DMS53 treated with DMSO at 0.1 percent for 48 hours (cell line): ENCODE results near the gene CCDC7.
"Not testable (repeated sequence)": the region's sequence is repeated elsewhere in the genome, so short reads cannot be mapped to it uniquely, and the experiment has no call there.

Experiments
- DNase-seq: peaks from one replicate; lab custom pipeline; 2025; ENCODE audit not compliant: unreplicated experiment; lab: John Stamatoyannopoulos, UW

The CCDC7 gene

DNA sequence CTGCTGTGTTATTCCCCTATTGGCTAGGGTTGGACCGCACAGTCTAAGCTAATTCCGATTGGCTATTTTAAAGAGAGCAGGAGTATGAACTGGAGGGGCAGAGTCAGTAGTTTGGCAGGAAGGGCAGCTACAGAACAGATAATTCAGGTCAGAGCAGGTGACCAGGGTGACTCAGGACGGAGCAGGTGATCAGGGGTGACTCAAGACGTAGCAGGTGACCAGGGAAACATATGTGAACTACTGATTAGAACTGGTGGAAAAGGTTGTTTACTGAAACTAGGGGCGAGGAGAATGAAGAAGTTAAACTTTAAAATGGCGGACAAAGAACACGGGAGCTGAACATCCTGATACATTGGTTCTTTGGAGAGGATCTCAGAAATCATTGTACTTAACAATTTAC, 102.3 kb downstream of the CCDC7 start:
- no peak for DNase-seq

DNA sequence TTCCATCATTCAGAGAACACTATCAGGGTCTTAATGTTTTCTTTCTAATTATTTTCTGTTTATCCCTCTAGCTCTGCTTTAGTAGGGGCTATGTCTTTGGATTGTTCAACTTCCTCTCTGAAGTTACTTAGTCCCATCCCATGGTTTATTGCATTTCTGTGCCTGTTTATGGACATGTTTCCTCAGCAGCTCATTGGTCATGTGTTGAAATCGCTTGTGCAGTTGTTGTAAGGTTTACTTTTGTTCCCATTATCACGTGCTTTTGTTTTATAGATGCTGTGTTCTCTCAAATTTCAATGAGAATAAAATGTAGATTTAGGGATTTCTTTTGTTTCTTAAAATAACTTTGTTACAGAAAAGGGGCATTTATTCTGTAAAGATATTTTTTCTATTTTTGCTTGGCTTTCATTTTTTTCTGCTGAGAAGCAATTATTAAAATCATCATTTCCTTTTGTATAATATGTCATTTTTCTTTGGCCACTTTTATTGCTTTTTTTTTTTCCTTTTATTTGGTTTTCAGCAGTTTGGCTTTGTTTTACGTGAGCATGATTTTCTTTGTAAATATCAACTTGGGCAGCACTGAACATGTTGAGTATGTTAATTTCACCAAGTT, 110.9 kb downstream of the CCDC7 start:
- no peak for DNase-seq

DNA sequence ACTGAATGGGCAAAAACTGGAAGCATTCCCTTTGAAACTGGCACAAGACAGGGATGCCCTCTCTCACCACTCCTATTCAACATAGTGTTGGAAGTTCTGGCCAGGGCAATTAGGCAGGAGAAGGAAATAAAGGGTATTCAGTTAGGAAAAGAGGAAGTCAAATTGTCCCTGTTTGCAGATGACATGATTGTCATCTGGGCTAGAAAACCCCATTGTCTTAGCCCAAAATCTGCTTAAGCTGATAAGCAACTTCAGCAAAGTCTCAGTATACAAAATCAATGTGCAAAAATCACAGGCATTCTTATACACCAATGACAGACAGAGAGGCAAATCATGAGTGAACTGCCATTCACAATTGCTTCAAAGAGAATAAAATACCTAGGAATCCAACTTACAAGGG, 116.8 kb downstream of the CCDC7 start:
- not testable (repeated sequence) for DNase-seq

GRCh38 chr10:32577448-32577847, 131.5 kb downstream of the CCDC7 start:
- no peak for DNase-seq

DNA sequence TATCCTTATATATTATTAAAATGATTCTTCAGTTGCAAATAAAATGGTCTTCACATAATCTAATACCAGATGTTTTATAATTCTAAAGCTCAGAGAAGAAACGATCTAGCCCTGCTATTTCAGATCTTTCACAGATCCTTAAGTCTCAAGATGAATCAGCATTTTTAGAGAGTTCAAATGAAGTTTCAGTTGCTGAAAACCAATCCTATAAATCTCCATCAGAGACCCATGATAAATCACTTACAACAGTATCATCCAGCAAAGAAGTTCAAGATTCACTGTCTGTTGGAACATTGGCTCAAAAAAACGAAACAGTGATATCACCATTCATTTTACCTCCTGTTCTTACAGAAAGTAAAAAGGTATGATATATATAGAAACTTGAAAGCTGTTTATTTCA, 137.0 kb downstream of the CCDC7 start:
- DNase-seq = no peak

DNA sequence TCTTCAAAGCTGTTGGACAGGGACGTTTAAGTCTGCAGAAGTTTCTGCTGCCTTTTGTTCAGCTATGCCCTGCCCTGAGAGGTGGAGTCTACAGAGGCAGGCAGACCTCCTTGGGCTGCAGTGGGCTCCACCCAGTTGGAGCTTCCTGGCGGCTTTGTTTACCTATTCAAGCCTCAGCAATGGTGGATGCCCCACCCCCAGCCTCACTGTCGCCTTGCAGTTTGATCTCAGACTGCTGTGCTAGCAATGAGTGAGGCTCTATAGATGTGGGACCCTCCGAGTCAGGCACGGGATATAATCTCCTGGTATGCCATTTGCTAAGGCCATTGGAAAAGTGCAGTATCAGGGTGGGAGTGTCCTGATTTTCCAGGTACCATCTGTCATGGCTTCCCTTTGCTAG, 152.1 kb downstream of the CCDC7 start:
- DNase-seq = not testable (repeated sequence)

DNA sequence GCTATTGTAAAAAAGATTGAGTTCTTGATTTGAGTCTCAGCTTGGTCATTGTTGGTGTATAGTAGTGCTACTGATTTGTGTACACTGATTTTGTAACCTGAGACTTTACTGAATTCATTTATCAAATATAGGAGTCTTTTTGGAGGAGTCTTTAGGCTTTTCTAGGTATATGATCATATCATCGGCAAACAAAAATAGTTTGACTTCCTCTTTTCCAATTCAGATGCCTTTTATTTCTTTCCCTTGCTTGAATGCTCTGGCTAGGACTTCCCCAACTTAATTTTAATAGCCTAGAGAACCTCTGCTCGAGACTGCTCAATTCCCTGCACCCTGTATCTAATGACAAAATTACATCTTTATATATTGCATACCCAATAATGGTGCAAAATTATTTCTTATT, 154.4 kb downstream of the CCDC7 start:
- DNase-seq = no peak

DNA sequence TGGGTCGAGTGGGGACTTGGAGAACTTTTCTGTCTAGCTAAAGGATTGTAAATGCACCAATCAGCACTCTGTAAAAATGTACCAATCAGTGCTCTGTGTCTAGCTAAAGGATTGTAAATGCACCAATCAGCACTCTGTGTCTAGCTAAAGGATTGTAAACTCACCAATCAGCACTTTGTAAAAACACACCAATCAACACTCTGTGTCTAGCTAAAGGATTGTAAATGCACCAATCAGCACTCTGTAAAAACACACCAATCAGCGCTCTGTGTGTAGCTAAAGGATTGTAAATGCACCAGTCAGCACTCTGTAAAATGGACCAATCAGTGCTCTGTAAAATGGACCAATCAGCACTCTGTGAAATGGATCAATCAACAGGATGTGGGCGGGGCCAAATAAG, 155.6 kb downstream of the CCDC7 start:
- not testable (repeated sequence) for DNase-seq

- no peak for DNase-seq
These were observed 159.8 kb downstream of the CCDC7 start for GRCh38 chr10:32605787-32606186.

GRCh38 chr10:32610543-32610942, 164.6 kb downstream of the CCDC7 start:
- not testable (repeated sequence) for DNase-seq

GRCh38 chr10:32616438-32616837, 170.5 kb downstream of the CCDC7 start:
- no peak for DNase-seq

- DNase-seq = no peak
These were observed 172.5 kb downstream of the CCDC7 start for GRCh38 chr10:32618482-32618881.

GRCh38 chr10:32621969-32622368, 176.0 kb downstream of the CCDC7 start:
- no peak for DNase-seq

GRCh38 chr10:32622409-32622808, 176.5 kb downstream of the CCDC7 start:
- DNase-seq = no peak

DNA sequence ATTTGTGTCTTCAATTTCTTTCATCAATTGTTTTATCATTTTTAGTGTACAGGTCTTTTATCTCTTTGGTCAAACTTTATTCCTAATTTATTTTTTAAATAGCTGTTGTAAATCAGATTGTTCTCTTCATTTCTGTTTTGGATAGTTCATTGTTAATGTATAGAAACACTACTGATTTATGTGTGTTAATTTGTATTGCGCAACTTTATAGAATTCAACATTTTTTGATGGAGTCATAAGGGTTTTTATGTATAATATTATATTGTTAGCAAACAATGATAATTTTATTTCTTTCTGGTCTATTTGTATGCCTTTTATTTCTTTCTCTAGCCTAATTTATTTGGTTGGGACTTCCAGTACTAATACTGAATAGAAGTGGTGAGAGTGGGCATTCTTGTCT, 181.2 kb downstream of the CCDC7 start:
- no peak for DNase-seq

DNA sequence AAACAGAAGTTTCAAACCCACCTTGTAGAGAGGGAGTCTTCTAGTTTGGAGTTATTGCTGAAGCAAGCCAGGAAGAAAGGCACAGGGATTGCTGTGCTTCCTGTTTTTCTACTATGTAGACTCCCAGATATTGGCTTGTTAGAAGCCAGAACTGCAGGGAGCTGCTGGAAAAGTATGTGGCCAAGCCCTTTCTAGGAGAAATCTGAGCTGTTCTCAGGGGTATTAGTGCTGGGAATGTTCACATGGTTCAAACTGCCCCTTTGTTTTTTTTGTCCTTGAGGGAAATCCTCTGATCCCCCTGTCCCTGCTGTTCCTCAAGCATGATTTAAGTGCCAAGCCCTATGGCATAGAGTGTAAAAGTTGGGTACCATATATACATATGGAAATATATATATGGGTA, 184.0 kb downstream of the CCDC7 start:
- DNase-seq = no peak

- no peak for DNase-seq
These were observed 200.6 kb downstream of the CCDC7 start for GRCh38 chr10:32646535-32646934.

DNA sequence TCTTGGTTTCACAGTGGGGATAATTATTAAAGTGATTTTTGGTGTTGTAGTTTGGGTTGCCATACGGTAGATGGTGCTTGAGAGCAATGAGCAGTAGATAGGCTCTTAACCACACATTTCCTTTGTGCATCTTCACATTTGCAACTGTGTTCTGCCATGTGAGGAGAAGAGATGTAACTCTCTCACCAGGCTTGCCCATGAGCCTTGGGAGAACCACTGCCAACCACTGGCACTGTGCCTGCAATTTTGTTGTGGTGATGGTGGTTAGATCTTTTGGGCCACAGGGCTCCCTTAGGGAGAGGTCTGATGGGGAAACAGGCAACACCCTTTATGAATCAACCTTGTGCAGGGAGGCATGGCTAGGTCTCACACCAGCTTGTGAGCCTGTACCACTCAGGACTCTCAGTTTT, 204.3 kb downstream of the CCDC7 start:
- no peak for DNase-seq

GRCh38 chr10:32657430-32657829, 211.5 kb downstream of the CCDC7 start:
- not testable (repeated sequence) for DNase-seq

DNA sequence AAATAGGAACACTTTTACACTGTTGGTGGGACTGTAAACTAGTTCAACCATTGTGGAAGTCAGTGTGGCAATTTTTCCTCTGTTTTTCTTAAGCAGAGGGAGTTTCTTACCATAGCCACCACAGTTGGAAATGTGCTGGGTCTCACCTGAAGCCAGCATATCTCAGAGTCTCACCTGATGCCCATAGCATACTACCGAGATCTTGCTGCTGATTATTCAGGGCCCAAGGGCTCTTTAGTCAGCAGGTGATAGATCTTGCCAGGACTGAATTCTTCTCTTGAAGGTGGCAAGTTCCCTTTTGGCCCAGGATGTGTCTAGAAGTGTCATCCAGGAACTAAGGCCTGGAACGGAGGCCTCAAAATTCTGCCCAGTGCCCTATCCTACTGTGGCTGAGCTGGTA, 215.4 kb downstream of the CCDC7 start:
- no peak for DNase-seq

GRCh38 chr10:32680803-32681557, 235.0 kb downstream of the CCDC7 start:
- no peak for DNase-seq

DNA sequence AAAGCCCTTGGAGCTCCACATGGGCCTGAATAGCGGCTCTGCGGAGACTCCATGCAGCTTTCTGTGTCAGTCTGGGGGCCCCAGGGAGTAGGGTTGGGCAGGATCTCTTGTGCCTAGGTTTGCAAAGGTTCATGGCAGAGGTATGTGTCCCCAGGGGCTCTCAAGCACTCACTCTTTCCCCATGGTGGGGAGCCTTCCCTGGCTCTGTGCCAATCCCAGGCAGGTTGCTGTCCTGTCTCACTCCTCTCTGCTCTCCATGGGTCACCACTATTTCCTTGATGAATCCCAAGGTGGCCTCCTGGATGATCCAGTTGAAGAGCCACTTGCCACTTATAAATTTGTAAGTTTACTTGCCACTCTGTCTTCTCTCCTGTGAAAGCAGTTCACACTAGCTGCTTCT, 238.4 kb downstream of the CCDC7 start:
- DNase-seq = no peak

DNA sequence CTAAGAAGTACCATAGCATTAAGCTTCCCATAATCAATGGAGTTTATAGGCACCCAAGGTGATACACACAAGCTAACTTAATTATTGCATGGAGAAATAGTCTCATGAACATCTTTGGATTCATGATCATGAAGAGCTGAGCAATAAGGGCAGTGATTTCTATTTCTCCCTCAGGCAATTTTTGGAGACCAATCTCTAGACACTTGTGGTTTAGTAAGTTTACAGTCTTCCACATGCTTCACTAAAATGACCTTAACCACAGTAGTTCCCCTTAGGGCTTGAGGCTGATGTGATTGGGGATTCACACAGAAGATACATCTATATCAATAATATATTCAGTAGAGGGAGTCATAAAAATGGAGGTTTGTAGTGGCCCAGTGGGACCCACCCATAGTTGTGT, 241.2 kb downstream of the CCDC7 start:
- DNase-seq = no peak
